Measurements from ENCODE around the gene AKAP11. TPM values are rescaled to one million over a fixed set of nuclear protein-coding genes. Genes with fewer than 3 reads are reported as not detected.
A peak's percentile ranks its signal among the peaks of the same experiment; 100 is the strongest.

The AKAP11 gene
- polyA plus RNA-seq, 4 donors, result 31.9 to 45.5 (median 35.7) TPM

- DNase-seq (ENCODE audit: low read depth in 4 of 4, low spot score in 2 of 4), result peak in 1 of 4 donors; percentile 13
These were observed 61.8 kb downstream of the AKAP11 start for GRCh38 chr13:42333613-42334328.

GRCh38 chr13:42334329-42334706 is 62.4 kb downstream of the AKAP11 start:
- DNase-seq (ENCODE audit: low read depth in 4 of 4, low spot score in 2 of 4), result no peak

- DNase-seq (ENCODE audit: low read depth in 4 of 4, low spot score in 2 of 4), result no peak
These were observed 66.1 kb downstream of the AKAP11 start for GRCh38 chr13:42337808-42338600.

GRCh38 chr13:42345367-42345766 is 73.4 kb downstream of the AKAP11 start:
- DNase-seq (ENCODE audit: low read depth in 4 of 4, low spot score in 2 of 4), result no peak

GRCh38 chr13:42348576-42348975 is 76.6 kb downstream of the AKAP11 start:
- no peak for DNase-seq (ENCODE audit: low read depth in 4 of 4, low spot score in 2 of 4)

- no peak for DNase-seq (ENCODE audit: low read depth in 4 of 4, low spot score in 2 of 4)
These were observed 78.2 kb downstream of the AKAP11 start for GRCh38 chr13:42350141-42350540.

GRCh38 chr13:42354241-42355091 is 82.5 kb downstream of the AKAP11 start:
- DNase-seq (ENCODE audit: low read depth in 4 of 4, low spot score in 2 of 4), result no peak

GRCh38 chr13:42355092-42355485 is 83.1 kb downstream of the AKAP11 start:
- DNase-seq (ENCODE audit: low read depth in 4 of 4, low spot score in 2 of 4), result no peak

- no peak for DNase-seq (ENCODE audit: low read depth in 4 of 4, low spot score in 2 of 4)
These were observed 83.7 kb downstream of the AKAP11 start for GRCh38 chr13:42355491-42356183.

GRCh38 chr13:42356184-42356575 is 84.2 kb downstream of the AKAP11 start:
- DNase-seq (ENCODE audit: low read depth in 4 of 4, low spot score in 2 of 4), result no peak

- DNase-seq (ENCODE audit: low read depth in 4 of 4, low spot score in 2 of 4), result no peak
These were observed 88.2 kb downstream of the AKAP11 start for GRCh38 chr13:42360046-42360574.

- no peak for DNase-seq (ENCODE audit: low read depth in 4 of 4, low spot score in 2 of 4)
These were observed 89.7 kb downstream of the AKAP11 start for GRCh38 chr13:42361701-42362100.

GRCh38 chr13:42363941-42364612 is 92.1 kb downstream of the AKAP11 start:
- DNase-seq (ENCODE audit: low read depth in 4 of 4, low spot score in 2 of 4), result no peak

GRCh38 chr13:42364613-42365000 is 92.7 kb downstream of the AKAP11 start:
- no peak for DNase-seq (ENCODE audit: low read depth in 4 of 4, low spot score in 2 of 4)

GRCh38 chr13:42367831-42368230 is 95.9 kb downstream of the AKAP11 start:
- no peak for DNase-seq (ENCODE audit: low read depth in 4 of 4, low spot score in 2 of 4)

- DNase-seq (ENCODE audit: low read depth in 4 of 4, low spot score in 2 of 4), result no peak
These were observed 97.3 kb downstream of the AKAP11 start for GRCh38 chr13:42369071-42369797.

- no peak for DNase-seq (ENCODE audit: low read depth in 4 of 4, low spot score in 2 of 4)
These were observed 98.3 kb downstream of the AKAP11 start for GRCh38 chr13:42370229-42370628.
